Measurements from ENCODE around the gene RHOU. TPM values are rescaled to one million over a fixed set of nuclear protein-coding genes. Genes with fewer than 3 reads are reported as not detected.

RHOU gene
- total RNA-seq, 2 experiments from 2014 or later, result 1.2 TPM

DNA sequence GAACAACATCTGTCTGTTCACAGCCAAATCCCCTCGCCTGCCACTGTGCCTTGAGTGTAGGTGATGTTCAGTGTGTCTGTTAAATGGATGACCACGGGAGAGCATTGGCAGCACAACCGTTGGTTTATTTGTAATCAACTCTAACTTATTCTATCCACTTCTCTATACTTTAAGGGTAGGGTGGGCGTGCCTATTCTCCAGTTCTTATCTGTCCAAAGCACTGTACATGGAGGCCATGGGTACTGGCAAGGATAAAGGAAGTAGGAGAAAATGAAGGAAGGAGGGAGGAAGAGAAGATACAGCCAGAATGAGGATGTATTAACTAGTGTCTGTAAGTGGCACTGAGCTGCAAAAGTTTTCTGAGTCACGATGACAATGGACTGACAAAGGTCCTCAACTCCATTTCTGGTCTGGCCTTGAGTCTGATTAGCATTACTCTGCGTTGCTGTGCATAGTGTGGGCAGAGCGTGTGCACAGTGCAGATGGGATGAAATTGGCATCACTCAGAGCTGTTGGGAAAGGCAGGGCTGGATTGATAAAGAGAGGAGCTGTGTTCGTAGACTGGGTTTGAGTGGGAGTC lies 7.1 kb downstream of the RHOU start:
- Mint-ChIP-seq H3K4me3 (no peak overlapping the region), H3K4me1 (ENCODE audit: low read depth) (peaks cover 2% of the 10 kb centered on the region), H3K27ac (no peak overlapping the region), H3K36me3 (ENCODE audit: low read depth) (no peaks in the 10 kb centered on the region), H3K9me3 (no peaks in the 10 kb centered on the region), H3K27me3 (no peaks in the 10 kb centered on the region)
- TF ChIP-seq, protein P1, sequence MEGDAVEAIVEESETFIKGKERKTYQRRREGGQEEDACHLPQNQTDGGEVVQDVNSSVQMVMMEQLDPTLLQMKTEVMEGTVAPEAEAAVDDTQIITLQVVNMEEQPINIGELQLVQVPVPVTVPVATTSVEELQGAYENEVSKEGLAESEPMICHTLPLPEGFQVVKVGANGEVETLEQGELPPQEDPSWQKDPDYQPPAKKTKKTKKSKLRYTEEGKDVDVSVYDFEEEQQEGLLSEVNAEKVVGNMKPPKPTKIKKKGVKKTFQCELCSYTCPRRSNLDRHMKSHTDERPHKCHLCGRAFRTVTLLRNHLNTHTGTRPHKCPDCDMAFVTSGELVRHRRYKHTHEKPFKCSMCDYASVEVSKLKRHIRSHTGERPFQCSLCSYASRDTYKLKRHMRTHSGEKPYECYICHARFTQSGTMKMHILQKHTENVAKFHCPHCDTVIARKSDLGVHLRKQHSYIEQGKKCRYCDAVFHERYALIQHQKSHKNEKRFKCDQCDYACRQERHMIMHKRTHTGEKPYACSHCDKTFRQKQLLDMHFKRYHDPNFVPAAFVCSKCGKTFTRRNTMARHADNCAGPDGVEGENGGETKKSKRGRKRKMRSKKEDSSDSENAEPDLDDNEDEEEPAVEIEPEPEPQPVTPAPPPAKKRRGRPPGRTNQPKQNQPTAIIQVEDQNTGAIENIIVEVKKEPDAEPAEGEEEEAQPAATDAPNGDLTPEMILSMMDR (IDR thresholded peaks at IDR 0.05), result no peak
- ChIA-PET POLR2A (interaction anchor here (0.7 kb wide), 1 partner anchor 48 kb away, joined by 3 read pairs; no protein-coding TSS in a partner anchor), CTCF (interaction anchor here (0.6 to 1.3 kb wide), 2 partner anchors 62 to 485 kb away, joined by 3 to 4 read pairs; no protein-coding TSS in a partner anchor)
- ATAC-seq, result no peak
- intact Hi-C loops (cut with micrococcal nuclease), result no loop called here
- DNase-seq, result no peak

DNA sequence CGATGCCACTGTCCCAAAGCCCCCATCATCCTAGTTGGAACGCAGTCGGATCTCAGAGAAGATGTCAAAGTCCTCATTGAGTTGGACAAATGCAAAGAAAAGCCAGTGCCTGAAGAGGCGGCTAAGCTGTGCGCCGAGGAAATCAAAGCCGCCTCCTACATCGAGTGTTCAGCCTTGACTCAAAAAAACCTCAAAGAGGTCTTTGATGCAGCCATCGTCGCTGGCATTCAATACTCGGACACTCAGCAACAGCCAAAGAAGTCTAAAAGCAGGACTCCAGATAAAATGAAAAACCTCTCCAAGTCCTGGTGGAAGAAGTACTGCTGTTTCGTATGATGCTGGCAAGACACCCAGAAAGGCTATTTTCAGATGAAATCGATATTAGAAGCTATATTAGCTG lies 8.1 kb downstream of the RHOU start:
- intact Hi-C loops (cut with micrococcal nuclease), result no loop called here
- Mint-ChIP-seq H3K27ac (no peak overlapping the region), H3K27me3 (no peaks in the 10 kb centered on the region), H3K36me3 (ENCODE audit: low read depth) (no peaks in the 10 kb centered on the region), H3K4me1 (ENCODE audit: low read depth) (peaks cover 2% of the 10 kb centered on the region), H3K4me3 (no peak overlapping the region), H3K9me3 (no peaks in the 10 kb centered on the region)
- DNase-seq (no peak), ATAC-seq (no peak)
- POLR2A ChIA-PET, result no interaction called here
- TF ChIP-seq, protein P1 (IDR thresholded peaks at IDR 0.05), result no peak
- CTCF ChIA-PET, result no interaction called here

DNA sequence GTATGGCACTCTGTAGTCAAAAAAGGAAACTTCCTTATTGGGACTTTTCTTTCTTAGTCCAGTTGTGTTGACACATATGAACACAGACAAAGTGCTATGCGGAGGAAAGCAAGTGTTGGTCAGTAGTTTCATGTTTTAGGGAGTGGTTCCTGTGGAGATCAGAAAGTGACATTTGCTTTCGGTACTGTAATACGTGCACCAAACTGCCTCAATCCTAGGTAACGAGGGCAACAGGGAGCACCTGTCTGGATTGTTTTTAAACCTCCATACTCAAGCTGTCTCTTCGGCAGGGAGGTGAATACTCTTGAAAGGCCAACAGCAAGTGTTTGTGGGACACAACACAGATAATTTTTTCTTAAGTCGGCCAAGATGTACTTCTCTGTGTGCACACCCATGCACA lies 9.1 kb downstream of the RHOU start:
- ATAC-seq (no peak), DNase-seq (no peak)
- ChIA-PET CTCF (no interaction called here), POLR2A (no interaction called here)
- H3K27me3 Mint-ChIP-seq, result no peaks in the 10 kb centered on the region
- no peaks in the 10 kb centered on the region for H3K9me3 Mint-ChIP-seq
- TF ChIP-seq, protein P1 (IDR thresholded peaks at IDR 0.05), result no peak
- H3K4me3 Mint-ChIP-seq, result no peak overlapping the region
- intact Hi-C loops (cut with micrococcal nuclease), result no loop called here
- peaks cover 7% of the 10 kb centered on the region for H3K4me1 Mint-ChIP-seq (ENCODE audit: low read depth)
- H3K36me3 Mint-ChIP-seq (ENCODE audit: low read depth), result no peaks in the 10 kb centered on the region
- H3K27ac Mint-ChIP-seq, result no peak overlapping the region

- ChIA-PET POLR2A (no interaction called here), CTCF (no interaction called here)
- Mint-ChIP-seq H3K4me3 (no peak overlapping the region), H3K36me3 (ENCODE audit: low read depth) (no peaks in the 10 kb centered on the region), H3K9me3 (no peaks in the 10 kb centered on the region), H3K27ac (no peak overlapping the region), H3K27me3 (no peaks in the 10 kb centered on the region), H3K4me1 (ENCODE audit: low read depth) (peaks cover 7% of the 10 kb centered on the region)
- no peak for ATAC-seq
- intact Hi-C loops (cut with micrococcal nuclease), result no loop called here
- TF ChIP-seq, protein P1 (IDR thresholded peaks at IDR 0.05), result no peak
- no peak for DNase-seq
Observed at GRCh38 chr1:228744918-228745317, 9.6 kb downstream of the RHOU start.

- ChIA-PET CTCF (interaction anchor here (1.2 kb wide), 1 partner anchor 482 kb away, joined by 3 read pairs; no protein-coding TSS in a partner anchor), POLR2A (no interaction called here)
- no peak overlapping the region for H3K27ac Mint-ChIP-seq
Observed at GRCh38 chr1:228745497-228745896, 10.2 kb downstream of the RHOU start.

More at GRCh38 chr1:228745497-228745896, 10.2 kb downstream of the RHOU start:
- TF ChIP-seq, protein P1 (IDR thresholded peaks at IDR 0.05), result no peak
- H3K4me3 Mint-ChIP-seq, result no peak overlapping the region
- DNase-seq (no peak), ATAC-seq (no peak)
- peaks cover 7% of the 10 kb centered on the region for H3K4me1 Mint-ChIP-seq (ENCODE audit: low read depth)
- intact Hi-C loops (cut with micrococcal nuclease), result no loop called here
- H3K27me3 Mint-ChIP-seq, result no peaks in the 10 kb centered on the region
- H3K9me3 Mint-ChIP-seq, result no peaks in the 10 kb centered on the region
- H3K36me3 Mint-ChIP-seq (ENCODE audit: low read depth), result no peaks in the 10 kb centered on the region

All from activated CD8-positive, alpha-beta T cell treated with anti-CD3 and anti-CD28 coated beads for 36 hours (primary cell).